GM19395 (cell line): ENCODE measurements around the gene UGT3A1.

Experiments used
- ATAC-seq: cut with Tn5 transposase; IDR thresholded peaks from one replicate; pipeline ENCODE4 v1.9.1; 2021; ENCODE audit warnings: mild to moderate bottlenecking, moderate library complexity; ENCODE audit not compliant: unreplicated experiment

Gene UGT3A1

GRCh38 chr5:35920890-35921289, 70.3 kb downstream of the UGT3A1 start:
- no peak for ATAC-seq

GRCh38 chr5:35919191-35919590, 72.0 kb downstream of the UGT3A1 start:
- ATAC-seq = no peak

GRCh38 chr5:35908814-35909213, 82.4 kb downstream of the UGT3A1 start:
- ATAC-seq = no peak

GRCh38 chr5:35908228-35908627, 83.0 kb downstream of the UGT3A1 start:
- ATAC-seq = no peak

GRCh38 chr5:35904443-35905132, 86.6 kb downstream of the UGT3A1 start:
- ATAC-seq = peak; percentile 80

- ATAC-seq = no peak
Measured at GRCh38 chr5:35903631-35904203, 87.5 kb downstream of the UGT3A1 start.

GRCh38 chr5:35902046-35902672, 89.0 kb downstream of the UGT3A1 start:
- ATAC-seq = peak; percentile 70
